GM21723 (cell line): Measurements from ENCODE around the gene MTMR11.
A peak's percentile ranks its signal among the peaks of the same experiment; 100 is the strongest.
"Not testable (repeated sequence)": the region's sequence is repeated elsewhere in the genome, so short reads cannot be mapped to it uniquely, and the experiment has no call there.

Source experiments
- ATAC-seq: cut with Tn5 transposase; IDR thresholded peaks from one replicate; pipeline ENCODE4 v1.9.1; 2021; ENCODE audit warnings: mild to moderate bottlenecking, moderate library complexity; ENCODE audit not compliant: unreplicated experiment

MTMR11 gene

DNA sequence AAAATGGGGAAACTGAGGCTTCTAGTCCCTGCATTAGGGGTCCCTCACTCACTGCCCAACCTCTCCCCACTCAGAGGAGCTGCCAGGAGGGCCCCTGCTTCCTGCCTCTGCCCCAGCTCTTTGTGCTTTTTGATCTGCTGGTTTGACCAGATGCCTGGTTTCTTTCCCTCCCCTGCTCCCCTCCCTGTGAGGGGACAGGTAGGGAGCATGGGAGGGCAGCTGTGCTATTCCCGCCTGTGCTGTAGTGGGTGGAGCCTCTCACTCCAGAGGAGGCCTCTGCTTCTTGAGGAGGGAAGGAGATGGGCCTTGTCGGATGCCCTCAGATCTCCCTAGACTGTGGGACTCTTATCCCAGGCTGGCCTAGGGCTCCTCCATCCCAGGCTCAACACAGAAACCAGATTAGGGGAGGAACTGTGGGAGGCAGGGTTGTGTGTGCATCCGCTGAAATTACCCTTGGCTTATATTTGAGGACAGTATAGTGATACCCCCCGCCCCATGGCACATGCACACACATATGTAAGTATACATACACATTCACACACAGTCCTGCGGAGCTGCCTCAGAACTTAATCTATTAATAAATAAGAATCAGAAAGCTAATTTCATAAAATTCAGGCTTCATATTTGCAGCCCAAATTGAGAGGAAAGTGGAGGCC lies 32.7 kb downstream of the MTMR11 start:
- no peak for ATAC-seq

DNA sequence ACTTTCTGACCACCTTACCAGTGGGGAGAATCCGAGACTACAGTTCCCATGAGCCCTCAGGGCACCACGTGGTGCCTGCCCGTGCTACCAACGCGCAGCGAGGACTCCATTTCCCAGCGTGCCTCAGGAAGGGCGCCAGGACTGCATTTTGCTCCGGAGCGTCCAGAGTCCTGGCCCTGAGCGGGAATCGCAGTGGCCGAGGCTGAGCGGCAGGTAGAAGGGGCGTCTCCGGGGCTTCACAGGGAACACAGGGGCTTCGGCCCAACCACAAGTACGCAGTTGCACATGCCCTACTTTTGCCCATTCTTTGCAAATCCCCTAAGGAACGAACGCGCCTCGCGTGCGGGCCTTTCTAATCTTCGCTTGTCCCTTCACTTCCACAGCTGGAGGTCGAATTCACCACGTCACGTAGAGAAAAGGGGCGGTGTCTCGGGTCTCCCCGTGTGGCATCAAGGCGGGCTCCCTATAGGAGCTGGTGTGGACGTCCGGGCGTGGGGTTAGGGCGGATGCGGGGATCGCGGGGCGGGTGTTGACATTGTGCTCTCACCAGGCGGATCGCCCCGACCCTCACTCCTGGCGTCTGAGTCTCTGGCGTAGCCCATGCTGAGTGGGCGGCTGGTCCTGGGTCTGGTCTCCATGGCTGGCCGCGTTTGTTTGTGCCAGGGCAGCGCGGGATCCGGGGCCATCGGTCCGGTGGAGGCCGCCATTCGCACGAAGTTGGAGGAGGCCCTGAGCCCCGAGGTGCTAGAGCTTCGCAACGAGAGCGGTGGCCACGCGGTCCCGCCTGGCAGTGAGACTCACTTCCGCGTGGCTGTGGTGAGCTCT lies 37.0 kb downstream of the MTMR11 start, which contains the start of gene BOLA1:
TSS of gene BOLA1 (plus strand) at position 109 of the 825 bp plus-strand sequence. CDS start at position 601, 492 bp downstream.
- peak; percentile 97 for ATAC-seq

DNA sequence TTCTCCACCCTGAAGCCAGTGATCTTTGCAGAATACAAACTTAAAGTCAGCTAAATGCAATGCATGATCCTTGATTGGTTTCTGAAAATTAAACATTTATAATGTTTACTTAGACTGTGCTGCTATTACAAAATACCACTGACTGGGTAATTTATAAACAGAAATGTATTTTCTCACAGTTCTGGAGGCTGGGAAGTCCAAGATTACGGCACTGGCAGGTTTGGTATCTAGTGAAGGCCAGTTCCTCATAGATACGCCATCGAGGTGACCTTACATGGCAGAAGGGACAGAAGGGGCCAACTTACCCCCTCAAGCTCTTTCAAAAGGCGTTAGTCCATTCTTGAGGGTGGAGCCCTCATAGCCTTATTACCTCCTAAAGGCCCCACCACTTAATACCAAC lies 40.1 kb downstream of the MTMR11 start:
- no peak for ATAC-seq

DNA sequence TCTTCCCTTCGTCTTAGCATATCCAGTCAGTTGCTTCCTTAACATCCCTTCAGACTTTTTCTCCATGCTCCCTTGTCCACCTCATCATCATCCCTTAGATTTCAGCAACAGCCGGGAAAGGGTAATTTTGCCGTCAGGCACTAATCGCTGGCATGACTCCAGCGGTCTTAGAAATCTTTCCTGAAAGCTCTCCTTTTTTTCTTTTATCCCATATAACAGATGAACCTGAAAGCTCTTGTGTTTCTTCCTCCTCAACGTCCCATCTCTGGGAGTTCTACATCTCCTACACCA lies 47.7 kb downstream of the MTMR11 start:
- ATAC-seq, result no peak

DNA sequence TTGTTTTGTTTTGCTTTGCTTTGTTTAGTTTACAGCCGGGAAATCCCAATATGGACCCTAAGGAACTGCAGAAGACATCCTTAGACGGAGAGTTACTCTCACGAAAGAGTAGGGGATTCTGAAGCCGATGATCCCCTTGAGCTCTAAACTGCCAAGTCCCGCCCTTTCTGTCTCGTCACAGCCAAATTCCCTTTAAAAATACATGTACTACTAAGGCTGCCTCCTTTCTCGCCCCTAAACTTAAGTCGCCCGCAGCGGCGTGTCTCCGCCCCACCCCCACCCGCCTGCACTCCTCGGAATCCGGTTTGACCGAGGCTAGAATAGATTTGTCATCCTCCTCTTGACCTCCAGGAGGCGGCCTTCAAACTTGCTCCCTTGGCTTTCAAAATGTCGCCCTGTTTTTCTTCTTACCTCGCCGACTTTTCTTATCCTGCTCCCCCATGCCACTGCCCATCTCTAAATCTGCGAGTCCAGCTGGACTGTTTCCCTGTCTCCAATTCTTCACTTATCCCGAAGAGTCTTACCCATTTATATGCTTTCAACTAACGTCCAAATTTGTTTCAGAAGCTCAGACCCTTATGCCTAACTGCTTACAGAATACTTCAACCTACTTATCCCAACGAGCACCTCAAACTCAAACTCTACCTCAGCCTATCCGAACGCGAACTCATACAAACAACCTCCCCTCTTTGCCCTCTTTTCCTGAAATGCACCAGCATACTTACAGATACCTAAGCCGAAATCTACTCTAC lies 48.3 kb downstream of the MTMR11 start:
- ATAC-seq, result peak; percentile 22

DNA sequence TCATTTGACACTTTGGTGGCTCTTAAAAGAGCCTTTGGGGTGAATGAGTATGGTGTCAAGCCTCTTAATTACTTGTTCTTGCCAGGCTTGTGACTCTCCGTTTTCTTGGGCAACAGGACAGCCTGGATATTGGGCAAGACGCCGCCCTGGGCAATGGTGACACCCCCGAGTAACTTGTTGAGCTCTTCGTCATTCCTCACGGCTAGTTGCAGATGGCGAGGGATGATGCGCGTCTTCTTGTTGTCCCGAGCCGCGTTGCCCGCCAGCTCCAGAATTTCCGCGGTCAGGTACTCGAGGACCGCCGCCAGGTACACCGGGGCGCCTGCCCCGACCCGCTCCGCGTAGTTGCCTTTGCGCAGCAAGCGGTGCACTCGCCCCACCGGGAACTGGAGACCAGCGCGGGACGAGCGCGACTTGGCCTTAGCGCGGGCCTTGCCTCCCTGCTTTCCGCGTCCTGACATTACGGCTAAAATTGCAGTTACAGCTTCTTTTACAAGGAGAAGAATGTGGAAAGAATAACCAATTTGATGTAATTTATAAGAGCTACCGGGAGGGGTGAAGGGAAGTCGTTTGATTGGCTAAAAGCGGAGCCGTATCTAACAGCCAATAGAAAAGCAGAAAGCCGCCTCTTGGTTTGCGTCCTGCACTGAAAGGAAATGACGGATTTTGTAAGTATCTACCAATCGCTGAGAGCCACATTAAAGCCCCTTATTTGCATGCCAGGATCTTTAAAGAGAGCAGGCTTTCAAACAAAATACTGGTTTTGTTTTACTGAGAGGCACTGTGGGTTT lies 49.0 kb downstream of the MTMR11 start:
- ATAC-seq, result peak; percentile 50

DNA sequence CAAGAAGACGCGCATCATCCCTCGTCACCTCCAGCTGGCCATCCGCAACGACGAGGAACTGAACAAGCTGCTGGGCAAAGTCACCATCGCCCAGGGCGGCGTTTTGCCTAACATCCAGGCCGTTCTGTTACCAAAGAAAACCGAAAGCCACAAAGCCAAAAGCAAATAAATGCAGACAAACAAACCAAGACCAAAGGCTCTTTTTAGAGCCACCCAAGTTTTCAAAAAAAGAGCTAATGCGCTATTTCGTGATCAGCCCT lies 49.6 kb downstream of the MTMR11 start:
- not testable (repeated sequence) for ATAC-seq

DNA sequence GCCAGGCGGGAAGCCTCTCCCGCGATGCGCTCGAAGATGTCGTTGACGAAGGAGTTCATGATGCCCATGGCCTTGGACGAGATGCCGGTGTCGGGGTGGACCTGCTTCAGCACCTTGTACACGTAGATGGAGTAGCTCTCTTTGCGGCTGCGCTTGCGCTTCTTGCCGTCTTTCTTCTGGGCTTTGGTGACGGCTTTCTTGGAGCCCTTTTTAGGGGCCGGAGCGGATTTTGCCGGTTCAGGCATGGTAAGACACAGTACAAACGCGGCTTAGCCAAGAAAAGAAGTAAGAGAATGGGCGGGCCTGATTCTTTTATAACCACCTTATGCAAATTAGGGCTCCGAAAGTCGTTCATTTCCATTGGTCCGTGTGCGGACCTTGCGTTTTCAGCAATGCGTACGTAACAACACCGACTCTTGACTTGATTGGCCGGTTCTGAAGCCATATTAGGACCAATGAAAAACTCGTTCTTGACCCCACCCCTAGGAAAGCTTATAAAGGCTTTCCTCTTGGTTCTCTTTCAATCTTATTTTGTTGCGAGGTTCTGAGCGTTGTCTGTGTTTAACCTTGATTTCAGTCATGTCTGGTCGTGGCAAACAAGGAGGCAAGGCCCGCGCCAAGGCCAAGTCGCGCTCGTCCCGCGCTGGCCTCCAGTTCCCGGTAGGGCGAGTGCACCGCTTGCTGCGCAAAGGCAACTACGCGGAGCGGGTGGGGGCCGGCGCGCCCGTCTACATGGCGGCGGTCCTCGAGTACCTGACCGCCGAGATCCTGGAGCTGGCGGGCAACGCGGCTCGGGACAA lies 50.1 kb downstream of the MTMR11 start:
- ATAC-seq, result peak; percentile 59

DNA sequence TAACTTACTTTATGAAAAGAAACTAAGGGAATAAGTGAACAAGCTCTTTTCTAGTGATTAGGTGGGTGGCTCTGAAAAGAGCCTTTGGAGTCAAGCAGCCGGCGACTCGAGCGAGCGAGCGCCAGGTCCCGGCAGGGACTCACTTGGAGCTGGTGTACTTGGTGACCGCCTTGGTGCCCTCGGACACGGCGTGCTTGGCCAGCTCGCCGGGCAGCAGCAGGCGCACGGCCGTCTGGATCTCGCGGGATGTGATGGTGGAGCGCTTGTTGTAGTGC lies 50.6 kb downstream of the MTMR11 start:
- ATAC-seq, result not testable (repeated sequence)

DNA sequence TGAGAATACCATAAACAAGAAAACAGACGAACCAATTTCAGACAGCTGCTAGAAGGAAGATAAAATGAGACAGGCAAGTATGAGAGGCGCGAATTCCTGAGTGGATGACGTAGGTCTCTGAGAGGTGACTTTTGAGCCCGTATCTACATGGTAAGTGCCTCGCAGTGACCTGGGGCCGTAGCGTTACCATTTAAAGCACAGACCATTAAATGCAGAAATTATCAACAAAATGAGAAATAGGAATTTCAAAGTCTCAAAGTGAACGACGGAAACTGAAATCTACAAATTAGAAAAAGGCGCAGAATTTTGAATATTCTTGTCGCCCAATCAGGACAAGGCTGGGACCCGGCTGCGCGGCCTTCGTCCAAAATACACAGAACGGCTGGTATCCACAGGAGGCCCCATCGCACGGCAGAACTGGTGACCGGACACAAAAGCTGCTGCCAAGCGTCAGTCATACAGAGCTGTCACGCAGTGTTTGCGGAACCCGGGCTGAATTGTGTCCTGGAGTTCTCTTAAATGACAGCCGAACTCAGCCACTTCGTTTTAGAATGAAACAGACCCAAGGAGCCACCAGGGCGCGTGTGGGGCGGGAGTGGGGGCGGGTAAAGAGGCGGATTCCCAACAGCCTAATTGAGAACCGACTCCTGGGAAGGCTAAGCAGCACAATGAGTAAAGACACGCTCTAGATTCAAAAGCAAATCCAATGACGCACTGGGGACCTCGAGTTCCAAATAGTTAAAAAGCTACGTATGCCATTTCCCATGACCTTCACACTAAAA lies 51.1 kb downstream of the MTMR11 start:
- no peak for ATAC-seq

DNA sequence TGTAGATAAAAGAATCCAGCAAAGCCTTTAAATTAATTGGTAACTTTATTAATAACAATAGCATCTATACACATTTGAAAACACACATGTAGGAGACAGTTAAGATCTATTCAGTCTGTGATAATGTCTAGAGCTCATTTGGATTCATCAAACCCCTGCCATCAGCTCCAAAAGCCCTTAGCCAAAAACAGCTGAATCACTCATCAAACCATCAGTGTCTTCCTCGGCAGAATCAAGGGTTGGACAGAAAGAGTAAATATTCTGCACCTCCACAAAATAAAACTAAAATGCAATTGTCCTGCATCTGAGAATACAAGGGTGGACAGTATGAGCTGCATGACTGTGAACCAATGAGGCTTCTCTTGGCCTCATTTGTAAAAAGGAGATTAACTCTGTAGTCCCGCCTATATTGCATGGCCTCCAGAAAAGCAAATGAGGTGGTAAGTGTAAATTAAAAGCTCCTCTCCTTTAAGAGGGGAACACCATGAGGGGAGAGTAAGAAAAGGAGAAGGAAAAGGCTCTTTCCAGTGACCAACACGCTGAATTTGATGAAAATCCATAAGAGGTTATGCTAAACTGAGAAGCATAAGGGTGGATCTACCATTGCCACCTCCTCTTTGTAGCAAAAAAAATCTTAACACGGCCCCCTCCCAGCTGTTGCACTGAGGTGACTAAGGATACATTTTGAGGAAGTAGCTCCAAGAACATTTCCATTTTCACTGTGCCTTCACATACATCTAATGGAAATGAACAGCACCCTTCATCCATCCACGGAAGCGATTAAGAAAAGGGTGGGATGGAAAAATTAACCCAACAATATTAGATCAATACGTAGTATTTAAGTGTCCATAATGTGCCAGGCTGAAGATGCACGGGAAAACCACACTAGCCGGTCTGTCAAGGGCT lies 52.0 kb downstream of the MTMR11 start:
- ATAC-seq, result no peak

DNA sequence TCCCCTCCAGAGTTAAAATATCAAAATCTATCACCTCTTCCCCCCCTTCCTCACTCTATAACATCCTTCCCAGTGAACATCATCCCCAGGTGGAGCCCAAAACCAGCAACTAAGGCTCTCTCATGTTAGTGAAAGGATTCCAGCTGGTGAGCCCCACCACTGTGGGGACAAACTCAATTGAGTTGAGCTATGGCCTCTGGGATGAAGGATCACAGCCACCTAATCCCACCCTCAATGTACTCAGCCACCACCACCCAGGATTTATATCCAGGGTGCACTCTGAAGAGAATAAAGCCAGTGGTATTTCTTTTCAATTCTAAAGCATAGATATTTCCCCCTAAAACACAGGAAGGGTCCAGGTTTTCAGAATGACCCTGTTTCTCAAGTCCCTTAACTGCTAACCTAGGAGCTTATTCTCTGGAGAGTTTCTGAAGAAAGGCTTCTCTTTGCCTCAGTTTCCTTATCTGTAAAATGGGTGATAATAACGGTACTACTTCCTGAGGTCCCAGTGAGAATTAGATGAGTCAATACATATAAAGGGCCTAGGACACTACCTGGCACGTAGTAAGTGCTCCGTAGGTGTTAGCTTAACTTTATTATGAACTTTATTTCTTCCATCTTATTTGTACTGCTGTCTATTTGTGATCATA lies 53.0 kb downstream of the MTMR11 start:
- ATAC-seq, result no peak

DNA sequence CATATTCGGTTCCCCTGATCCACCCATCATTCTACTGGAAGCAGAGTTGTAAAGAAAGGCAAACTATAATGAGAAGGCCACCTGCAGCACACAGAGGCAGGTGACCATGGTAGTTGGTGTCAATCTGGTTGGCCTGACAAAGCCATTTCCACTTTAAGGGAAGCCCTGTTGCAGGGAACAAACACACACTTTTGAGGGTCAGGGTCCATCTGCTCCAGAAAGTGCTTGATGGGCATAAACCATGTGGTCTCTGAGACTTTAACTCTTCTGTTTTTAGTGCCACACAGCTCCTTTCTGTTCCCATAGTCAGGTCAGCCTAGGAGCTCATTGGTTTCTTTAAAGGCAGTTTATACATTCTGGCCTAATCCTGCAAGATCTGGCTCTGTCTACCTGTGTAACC lies 54.8 kb downstream of the MTMR11 start:
- no peak for ATAC-seq

DNA sequence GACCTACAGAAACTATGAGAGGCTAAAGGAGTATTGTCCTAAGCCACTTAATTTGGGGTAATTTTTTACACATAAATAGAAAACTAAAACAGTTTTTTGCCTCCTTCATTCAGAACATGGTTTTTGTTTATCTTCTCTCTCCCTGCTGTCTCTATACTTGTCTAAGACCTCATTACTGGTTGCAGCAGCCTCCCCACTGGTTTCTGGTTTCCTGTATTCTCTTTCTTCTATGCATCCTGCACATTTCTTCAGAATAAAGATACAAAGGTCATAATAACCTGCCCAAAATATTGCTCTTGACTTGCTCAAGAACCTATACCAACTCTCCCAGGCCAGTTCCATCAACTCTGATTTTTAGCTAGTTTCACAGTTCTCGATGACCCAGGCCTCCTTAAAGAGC lies 57.1 kb downstream of the MTMR11 start:
- ATAC-seq, result no peak
